Myocyte (in vitro differentiated cells): ENCODE measurements around the gene RIMS4. TPM values are rescaled to one million over a fixed set of nuclear protein-coding genes. Genes with fewer than 3 reads are reported as not detected.

Experiments used
- DNase-seq: peaks from one replicate; pipeline ENCODE4 v3.0.0-alpha.2; 2012; ENCODE audit warnings: low read depth
- polyA plus RNA-seq: library from polyadenylated mRNA; unstranded; fragments of >200 nt; gene quantifications from one replicate; pipeline ENCODE4 v1.2.1, GENCODE V29; 2012; ENCODE audit warnings: missing spikeins
- total RNA-seq: library from RNA; depleted of rRNA; stranded (reverse); fragments of >200 nt; gene quantifications from 2 replicates; pipeline ENCODE4 v1.2.3, GENCODE V29; 2014

The RIMS4 gene
- not detected in 2 replicates for total RNA-seq
- polyA plus RNA-seq: not detected

- DNase-seq: no peak
These were observed at the start of gene RIMS4 for GRCh38 chr20:44810391-44811149. Gene RIMS4, minus strand, starts transcription at chr20:44810546. Its CDS starts 275 bp downstream, at chr20:44810271.

GRCh38 chr20:44858606-44859360 is 48.4 kb upstream of the RIMS4 start:
- no peak for DNase-seq

GRCh38 chr20:44856856-44857448 is 46.6 kb upstream of the RIMS4 start:
- DNase-seq: no peak

- DNase-seq: no peak
These were observed 46.1 kb upstream of the RIMS4 start for GRCh38 chr20:44856442-44856841.

- DNase-seq: no peak
These were observed 41.2 kb upstream of the RIMS4 start for GRCh38 chr20:44851545-44851944.

GRCh38 chr20:44850837-44851236 is 40.5 kb upstream of the RIMS4 start:
- DNase-seq: no peak

- no peak for DNase-seq
These were observed 39.9 kb upstream of the RIMS4 start for GRCh38 chr20:44850272-44850671.

- DNase-seq: peak; percentile 9
These were observed 39.4 kb upstream of the RIMS4 start for GRCh38 chr20:44849703-44850102.

- DNase-seq: no peak
These were observed 38.1 kb upstream of the RIMS4 start for GRCh38 chr20:44848254-44849015.

- no peak for DNase-seq
These were observed 33.5 kb upstream of the RIMS4 start for GRCh38 chr20:44843876-44844275.

GRCh38 chr20:44841955-44842354 is 31.6 kb upstream of the RIMS4 start:
- DNase-seq: no peak

- DNase-seq: no peak
These were observed 30.5 kb upstream of the RIMS4 start for GRCh38 chr20:44840826-44841225.

- no peak for DNase-seq
These were observed 29.1 kb upstream of the RIMS4 start for GRCh38 chr20:44839481-44839880.

GRCh38 chr20:44838521-44838920 is 28.2 kb upstream of the RIMS4 start:
- peak; percentile 78 for DNase-seq

GRCh38 chr20:44837946-44838345 is 27.6 kb upstream of the RIMS4 start:
- peak; percentile 93 for DNase-seq

GRCh38 chr20:44836601-44837120 is 26.3 kb upstream of the RIMS4 start:
- DNase-seq: no peak

- peak; percentile 39 for DNase-seq
These were observed 25.4 kb upstream of the RIMS4 start for GRCh38 chr20:44835661-44836221.

GRCh38 chr20:44835116-44835515 is 24.8 kb upstream of the RIMS4 start:
- DNase-seq: peak; percentile 9

- no peak for DNase-seq
These were observed 24.3 kb upstream of the RIMS4 start for GRCh38 chr20:44834693-44835092.

- DNase-seq: no peak
These were observed 23.1 kb upstream of the RIMS4 start for GRCh38 chr20:44833437-44833836.

GRCh38 chr20:44832724-44833123 is 22.4 kb upstream of the RIMS4 start:
- DNase-seq: peak; percentile 91
